Smooth muscle cell (in vitro differentiated cells): ENCODE data around the gene MDN1. TPM values are rescaled to one million over a fixed set of nuclear protein-coding genes. Genes with fewer than 3 reads are reported as not detected.

Experiments
- DNase-seq: peaks from one replicate; lab custom pipeline; 2025; ENCODE audit not compliant: unreplicated experiment; lab: John Stamatoyannopoulos, UW
- H2AFZ ChIP-seq: fragments of 200-600 bp; sonication (generic); 2 replicates; pipeline ENCODE4 v1.6.0; 2016; ENCODE audit warnings: antibody characterized with exemption, low read depth, mild to moderate bottlenecking
- H3F3A ChIP-seq: fragments of 200-600 bp; sonication (generic); 2 replicates; pipeline ENCODE4 v1.6.0; 2017; ENCODE audit warnings: antibody characterized with exemption, low read depth
- H3K27ac ChIP-seq: fragments of 200-600 bp; sonication (generic); 2 replicates; pipeline ENCODE4 v1.5.1; 2016; ENCODE audit warnings: low read depth, mild to moderate bottlenecking
- H3K27me3 ChIP-seq: fragments of 200-600 bp; sonication (generic); 2 replicates; pipeline ENCODE4 v1.6.1; 2016; ENCODE audit warnings: low read depth, mild to moderate bottlenecking
- H3K36me3 ChIP-seq: fragments of 200-600 bp; sonication (generic); 2 replicates; pipeline ENCODE4 v1.5.1; 2016; ENCODE audit warnings: low read depth
- H3K4me1 ChIP-seq: fragments of 200-600 bp; sonication (generic); 2 replicates; pipeline ENCODE4 v1.5.1; 2016; ENCODE audit warnings: low read depth
- H3K4me2 ChIP-seq: fragments of 200-600 bp; sonication (generic); 2 replicates; pipeline ENCODE4 v1.6.0; 2016; ENCODE audit warnings: mild to moderate bottlenecking
- H3K4me3 ChIP-seq: fragments of 200-600 bp; sonication (generic); 2 replicates; pipeline ENCODE4 v1.5.1; 2016; ENCODE audit warnings: mild to moderate bottlenecking
- H3K79me2 ChIP-seq: fragments of 200-600 bp; sonication (generic); 2 replicates; pipeline ENCODE4 v1.6.0; 2016; ENCODE audit warnings: low read depth, mild to moderate bottlenecking
- H3K9ac ChIP-seq: fragments of 200-600 bp; sonication (generic); 2 replicates; pipeline ENCODE4 v1.6.0; 2016; ENCODE audit warnings: low read depth
- H3K9me3 ChIP-seq: fragments of 200-600 bp; sonication (generic); replicated peaks from 2 replicates; pipeline ENCODE4 v1.5.1; 2016; ENCODE audit warnings: low read depth
- H4K20me1 ChIP-seq: fragments of 200-600 bp; sonication (generic); 2 replicates; pipeline ENCODE4 v1.6.0; 2016; ENCODE audit warnings: low read depth
- WGBS: methylation state at CpG from one replicate; pipeline ENCODE4 v1.1.7; 2016; ENCODE audit warnings: low lambda C conversion rate; 5-methylcytosine and 5-hydroxymethylcytosine counted together
- polyA plus RNA-seq: library from polyadenylated mRNA; unstranded; fragments of >200 nt; fragmentation: Nextera tagmentation; extraction: Ambion mirVana; gene quantifications from 2 replicates; pipeline ENCODE4 v1.2.1, GENCODE V29; 2016
- total RNA-seq: library from RNA; depleted of rRNA; stranded (reverse); fragments of >200 nt; gene quantifications from 2 replicates; pipeline ENCODE4 v1.2.3, GENCODE V29; 2014
- TF ChIP-seq, protein P1 (sequence below): fragments of 200-600 bp; sonication (generic); IDR thresholded peaks from 2 replicates; pipeline ENCODE4 v1.5.1; 2017; ENCODE audit warnings: borderline replicate concordance, mild to moderate bottlenecking, antibody characterized with exemption; ENCODE audit not compliant: insufficient read depth, poor library complexity, severe bottlenecking

The MDN1 gene
- total and polyA plus RNA-seq, 2 experiments from 2014 or later = 6.4 to 16.5 TPM

DNA sequence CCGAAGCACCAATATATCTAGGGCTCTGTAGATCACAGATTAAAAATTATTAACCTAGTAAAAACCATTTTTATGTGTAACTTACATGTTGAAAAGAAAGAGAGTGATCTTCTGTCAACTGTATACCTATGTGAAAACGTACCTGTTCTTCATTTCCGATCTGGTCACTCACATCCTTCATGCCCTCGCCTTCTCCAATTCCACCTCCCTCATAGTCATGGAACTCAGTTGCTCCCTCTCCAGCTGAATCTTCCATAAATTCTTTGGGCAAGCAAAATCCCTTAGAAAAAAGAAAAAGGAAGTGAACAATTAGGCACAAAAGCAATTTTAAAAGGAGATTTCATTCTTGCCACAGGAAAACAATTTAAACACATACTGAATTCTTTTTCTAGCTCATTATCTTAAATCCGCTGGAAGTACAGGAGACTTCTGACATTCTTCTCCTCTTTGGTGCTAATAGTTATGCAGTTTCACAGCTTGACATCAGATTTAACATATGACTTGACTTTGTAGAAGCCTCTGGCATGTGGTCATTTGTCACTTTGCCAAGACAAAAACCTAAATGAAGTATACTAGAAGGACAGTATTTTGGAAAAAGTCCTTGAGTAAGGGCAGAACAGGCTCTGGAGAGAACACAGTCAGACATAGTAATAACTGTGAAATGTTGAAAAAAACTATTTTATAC is 151.6 kb downstream of the MDN1 start:
- no peaks in the 10 kb centered on the region for H3K4me1 ChIP-seq
- H2AFZ ChIP-seq = no peak overlapping the region
- TF ChIP-seq, protein P1, sequence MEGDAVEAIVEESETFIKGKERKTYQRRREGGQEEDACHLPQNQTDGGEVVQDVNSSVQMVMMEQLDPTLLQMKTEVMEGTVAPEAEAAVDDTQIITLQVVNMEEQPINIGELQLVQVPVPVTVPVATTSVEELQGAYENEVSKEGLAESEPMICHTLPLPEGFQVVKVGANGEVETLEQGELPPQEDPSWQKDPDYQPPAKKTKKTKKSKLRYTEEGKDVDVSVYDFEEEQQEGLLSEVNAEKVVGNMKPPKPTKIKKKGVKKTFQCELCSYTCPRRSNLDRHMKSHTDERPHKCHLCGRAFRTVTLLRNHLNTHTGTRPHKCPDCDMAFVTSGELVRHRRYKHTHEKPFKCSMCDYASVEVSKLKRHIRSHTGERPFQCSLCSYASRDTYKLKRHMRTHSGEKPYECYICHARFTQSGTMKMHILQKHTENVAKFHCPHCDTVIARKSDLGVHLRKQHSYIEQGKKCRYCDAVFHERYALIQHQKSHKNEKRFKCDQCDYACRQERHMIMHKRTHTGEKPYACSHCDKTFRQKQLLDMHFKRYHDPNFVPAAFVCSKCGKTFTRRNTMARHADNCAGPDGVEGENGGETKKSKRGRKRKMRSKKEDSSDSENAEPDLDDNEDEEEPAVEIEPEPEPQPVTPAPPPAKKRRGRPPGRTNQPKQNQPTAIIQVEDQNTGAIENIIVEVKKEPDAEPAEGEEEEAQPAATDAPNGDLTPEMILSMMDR = no peak
- H3K27me3 ChIP-seq = no peaks in the 10 kb centered on the region
- H3K36me3 ChIP-seq = peaks cover 17% of the 10 kb centered on the region
- H3K79me2 ChIP-seq = no peaks in the 10 kb centered on the region
- no peak for DNase-seq
- H4K20me1 ChIP-seq = no peaks in the 10 kb centered on the region
- no peak overlapping the region for H3K4me2 ChIP-seq
- H3K4me3 ChIP-seq = no peak overlapping the region
- H3K9me3 ChIP-seq = no peaks in the 10 kb centered on the region
- no peak overlapping the region for H3K9ac ChIP-seq
- 80% methylated on average over 5 of the region's 5 CpGs for WGBS
- no peak overlapping the region for H3K27ac ChIP-seq
- no peaks in the 10 kb centered on the region for H3F3A ChIP-seq

DNA sequence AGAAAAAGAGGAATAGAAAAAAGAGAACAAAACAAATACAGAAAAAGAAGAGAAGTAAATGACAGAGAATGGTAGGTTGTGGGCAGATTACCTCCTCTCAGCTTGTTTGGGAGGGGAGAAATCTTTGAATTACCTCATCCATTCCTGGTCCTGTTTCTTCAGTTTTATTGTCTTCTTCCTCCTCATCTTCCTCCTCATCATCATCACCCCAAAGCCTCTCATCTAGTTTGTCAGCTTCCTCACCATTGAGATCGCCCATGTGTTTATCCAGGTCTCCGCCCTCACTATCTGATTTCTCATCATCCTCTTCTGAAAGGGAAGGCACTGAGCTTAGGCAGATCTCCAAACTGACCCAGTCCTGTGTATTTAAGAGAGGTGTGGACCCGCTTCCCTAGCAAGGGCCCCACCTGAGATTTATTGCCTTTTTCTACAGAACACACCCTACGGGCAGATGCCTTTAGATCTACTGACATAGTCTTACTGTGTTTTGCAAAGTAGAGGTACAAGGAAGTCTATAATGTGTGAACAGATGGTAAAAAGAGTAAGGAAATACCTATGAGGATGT is 156.9 kb downstream of the MDN1 start:
- no peak for DNase-seq
- no peak overlapping the region for H3K4me3 ChIP-seq
- TF ChIP-seq, protein P1 = no peak
- H3F3A ChIP-seq = no peaks in the 10 kb centered on the region
- no peak overlapping the region for H2AFZ ChIP-seq
- peaks cover 24% of the 10 kb centered on the region for H3K36me3 ChIP-seq
- WGBS = 97% methylated on average over 4 of the region's 4 CpGs
- no peak overlapping the region for H3K9ac ChIP-seq
- H3K9me3 ChIP-seq = no peaks in the 10 kb centered on the region
- H3K79me2 ChIP-seq = no peaks in the 10 kb centered on the region
- no peaks in the 10 kb centered on the region for H3K4me1 ChIP-seq
- H3K27me3 ChIP-seq = no peaks in the 10 kb centered on the region
- no peaks in the 10 kb centered on the region for H4K20me1 ChIP-seq
- no peak overlapping the region for H3K27ac ChIP-seq
- H3K4me2 ChIP-seq = no peak overlapping the region

DNA sequence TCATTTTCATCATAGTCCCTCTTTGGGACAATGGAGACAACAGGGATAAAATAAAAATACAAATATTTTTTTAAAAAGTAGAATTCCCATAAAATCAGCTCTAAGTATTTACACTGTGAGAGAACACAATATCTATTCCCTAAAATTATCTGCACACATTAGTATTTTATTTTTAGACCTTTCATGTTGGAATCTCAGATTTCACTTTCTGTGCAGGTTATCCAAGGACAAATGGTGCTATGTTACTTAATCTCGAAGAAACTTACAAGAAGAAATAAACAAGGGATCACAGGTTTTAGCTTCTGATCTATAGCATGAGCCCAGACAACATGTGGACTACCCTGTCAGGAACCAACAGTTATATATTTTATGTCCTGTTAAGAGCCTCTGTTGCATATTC is 158.0 kb downstream of the MDN1 start:
- Histone ChIP-seq H4K20me1 (no peaks in the 10 kb centered on the region), H3K27ac (no peak overlapping the region), H2AFZ (no peak overlapping the region), H3K36me3 (peaks cover 19% of the 10 kb centered on the region), H3K9me3 (no peaks in the 10 kb centered on the region), H3K4me2 (no peak overlapping the region), H3K9ac (no peak overlapping the region), H3K27me3 (no peaks in the 10 kb centered on the region), H3K79me2 (no peaks in the 10 kb centered on the region), H3F3A (no peaks in the 10 kb centered on the region), H3K4me3 (no peak overlapping the region), H3K4me1 (no peaks in the 10 kb centered on the region)
- TF ChIP-seq, protein P1 = no peak
- no peak for DNase-seq
- 96% methylated on average over 1 of the region's 1 CpG for WGBS

DNA sequence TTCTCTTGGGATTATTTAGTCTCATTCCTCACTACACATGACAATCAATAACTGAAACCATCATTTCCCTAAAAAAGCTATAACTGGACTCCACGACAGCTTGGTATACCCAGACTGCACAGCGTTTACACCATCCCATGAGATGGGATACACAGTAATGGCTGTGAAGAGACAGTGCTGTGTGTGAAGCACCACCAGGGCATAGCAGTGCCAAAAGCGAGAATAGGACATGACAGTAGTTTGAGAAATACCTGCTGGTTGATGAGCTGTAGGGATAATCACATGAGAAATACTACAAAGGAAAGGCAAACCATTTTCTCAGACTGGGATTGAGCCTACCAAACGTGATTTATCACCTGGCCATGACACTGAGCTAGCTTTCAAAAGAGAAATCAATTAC is 158.6 kb downstream of the MDN1 start:
- Histone ChIP-seq H3K79me2 (no peaks in the 10 kb centered on the region), H3K4me2 (no peak overlapping the region), H4K20me1 (no peaks in the 10 kb centered on the region), H3F3A (no peaks in the 10 kb centered on the region), H3K9me3 (no peaks in the 10 kb centered on the region), H3K9ac (no peak overlapping the region), H3K4me3 (no peak overlapping the region), H3K27ac (no peak overlapping the region), H3K27me3 (no peaks in the 10 kb centered on the region), H3K36me3 (peaks cover 19% of the 10 kb centered on the region), H3K4me1 (no peaks in the 10 kb centered on the region), H2AFZ (no peak overlapping the region)
- 98% methylated on average over 4 of the region's 4 CpGs for WGBS
- TF ChIP-seq, protein P1 = no peak
- DNase-seq = no peak
